PC-3 (cell line): Measurements from ENCODE around the gene NPB. TPM values are rescaled to one million over a fixed set of nuclear protein-coding genes. Genes with fewer than 3 reads are reported as not detected.

ENCODE experiments used
- ATAC-seq: fragments of 200-7000 bp; cut with Tn5 transposase; 2 replicates; pipeline ENCODE4 v1.9.1; 2020; ENCODE audit warnings: mild to moderate bottlenecking, moderate library complexity
- BruUV-seq: library from RNA; stranded (reverse); fragments of 400-500 nt; replicated peaks from 2 replicates; lab custom pipeline; 2021; lab: Mats Ljungman, UMichigan
- CTCF ChIA-PET: fragments of 300-600 bp; sonication (Branson Sonifier 250); formaldehyde crosslinking; loops from one replicate; lab custom pipeline; 2022; ENCODE audit warnings: antibody characterized with exemption; lab: Charles Lee
- POLR2A ChIA-PET: fragments of 300-600 bp; sonication (Branson Sonifier 250); formaldehyde crosslinking; loops from one replicate; lab custom pipeline; 2022; ENCODE audit warnings: antibody characterized with exemption; ENCODE audit not compliant: unreplicated experiment; lab: Charles Lee
- DNase-seq: peaks from one replicate; pipeline ENCODE4 v3.0.0-alpha.2; 2015
- H2AFZ ChIP-seq: fragments of 300-600 bp; sonication (generic); 2 replicates; pipeline ENCODE4 v1.6.0; 2016; ENCODE audit warnings: antibody characterized with exemption, low read length
- H3F3A ChIP-seq: fragments of 300-600 bp; sonication (generic); one replicate; pipeline ENCODE4 v1.6.0; 2017; ENCODE audit warnings: antibody characterized with exemption, low read length, control low read depth, mild to moderate bottlenecking; ENCODE audit not compliant: unreplicated experiment
- H3K27ac ChIP-seq: fragments of 300-600 bp; sonication (generic); 2 replicates; pipeline ENCODE4 v1.5.1; 2016; ENCODE audit warnings: mild to moderate bottlenecking, low read length
- H3K27me3 ChIP-seq: fragments of 300-600 bp; sonication (generic); 2 replicates; pipeline ENCODE4 v1.6.1; 2016; ENCODE audit warnings: low read length, mixed read lengths
- H3K36me3 ChIP-seq: fragments of 300-600 bp; sonication (generic); 2 replicates; pipeline ENCODE4 v1.6.1; 2016; ENCODE audit warnings: low read depth, mixed run types, low read length, mixed read lengths
- H3K4me1 ChIP-seq: fragments of 300-600 bp; sonication (generic); 2 replicates; pipeline ENCODE4 v1.5.1; 2016; ENCODE audit warnings: low read length; ENCODE audit not compliant: insufficient read depth
- H3K4me2 ChIP-seq: fragments of 300-600 bp; sonication (generic); 2 replicates; pipeline ENCODE4 v1.6.0; 2016; ENCODE audit warnings: low read length
- H3K4me3 ChIP-seq: fragments of 300-600 bp; sonication (generic); 2 replicates; pipeline ENCODE4 v1.5.1; 2016; ENCODE audit warnings: mild to moderate bottlenecking, low read length, mixed read lengths
- H3K79me2 ChIP-seq: fragments of 300-600 bp; sonication (generic); 2 replicates; pipeline ENCODE4 v1.6.1; 2017; ENCODE audit warnings: low read length, mixed read lengths
- H3K9ac ChIP-seq: fragments of 300-600 bp; sonication (generic); 2 replicates; pipeline ENCODE4 v1.6.0; 2016; ENCODE audit warnings: mild to moderate bottlenecking, low read length
- H3K9me2 ChIP-seq: fragments of 300-600 bp; sonication (generic); replicated peaks from 2 replicates; pipeline ENCODE4 v1.6.1; 2016; ENCODE audit warnings: mixed run types, low read length, mixed read lengths
- H3K9me3 ChIP-seq: fragments of 300-600 bp; sonication (generic); 2 replicates; pipeline ENCODE4 v1.6.1; 2016; ENCODE audit warnings: low read length, mixed read lengths
- H4K20me1 ChIP-seq: fragments of 300-600 bp; sonication (generic); 2 replicates; pipeline ENCODE4 v1.6.1; 2016; ENCODE audit warnings: low read length, mixed read lengths
- EZH2 ChIP-seq: fragments of 300-600 bp; sonication (generic); IDR thresholded peaks from one replicate; pipeline ENCODE4 v1.6.1; 2017; ENCODE audit warnings: antibody characterized with exemption, mild to moderate bottlenecking, low read length; ENCODE audit not compliant: unreplicated experiment
- EZH2phosphoT487 ChIP-seq: fragments of 300-600 bp; sonication (generic); IDR thresholded peaks from 2 replicates; pipeline ENCODE4 v1.6.1; 2018; ENCODE audit warnings: mild to moderate bottlenecking, antibody characterized with exemption, low read length, borderline replicate concordance
- intact Hi-C: fragments of 100-400 bp; cut with micrococcal nuclease; formaldehyde crosslinking; loops from 2 replicates; pipeline ENCODE4 v1.9.0; 2023
- total RNA-seq: library from RNA; depleted of rRNA; stranded (reverse); fragments of >200 nt; gene quantifications from 2 replicates; pipeline ENCODE4 v1.2.3, GENCODE V29; 2014
- TF ChIP-seq, protein P1 (sequence below): fragments of 300-600 bp; sonication (generic); conservative IDR thresholded peaks from 2 replicates; pipeline ENCODE4 v1.5.1; 2017; ENCODE audit warnings: antibody characterized with exemption, low read depth, mild to moderate bottlenecking, low read length

The NPB gene
- total RNA-seq, 1 experiment from 2014 or later, result 0.07 TPM

DNA sequence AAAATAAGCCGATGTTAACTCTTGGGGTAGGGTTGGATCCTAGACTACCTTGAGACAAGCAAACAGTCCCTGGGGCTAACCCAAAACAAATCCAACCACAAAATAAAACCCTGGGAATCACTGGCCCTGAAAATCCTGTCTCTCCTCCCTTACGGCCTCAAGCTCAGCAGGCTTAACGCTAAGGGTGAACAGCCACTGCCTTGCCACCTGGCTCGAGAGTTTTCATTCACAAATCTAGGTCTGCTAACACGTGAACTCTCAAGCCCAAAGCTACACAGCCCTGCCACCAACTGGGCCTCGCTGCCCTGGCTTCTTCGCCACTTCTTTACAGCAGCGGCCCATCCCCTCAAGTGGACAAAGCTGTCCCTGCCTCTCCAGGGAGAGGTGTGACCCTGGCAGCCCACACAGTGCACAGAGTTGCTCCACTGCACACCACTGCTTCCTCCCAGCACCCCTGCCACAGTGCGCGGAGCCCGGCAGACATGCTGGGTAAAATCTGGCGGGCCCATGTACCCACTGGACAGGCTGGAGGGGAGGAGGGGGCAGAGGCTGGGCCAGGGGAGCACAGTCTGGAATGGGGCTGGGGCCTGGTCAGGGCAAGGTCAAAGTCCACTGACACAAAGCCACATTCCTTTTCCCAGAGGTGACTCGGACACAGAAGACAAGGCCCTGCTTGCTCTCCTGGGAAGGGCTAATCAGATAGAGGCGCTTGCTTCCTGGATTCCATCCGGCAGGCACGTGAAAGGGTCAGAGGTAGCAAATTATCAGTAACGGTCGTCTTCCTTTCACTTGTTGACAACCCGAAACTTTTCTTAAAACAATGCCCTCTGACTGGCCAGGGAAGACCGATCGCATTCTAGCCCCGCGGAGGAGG lies 8.2 kb downstream of the NPB start:
- no TSS peak for BruUV-seq
- H4K20me1 ChIP-seq, result 0 out of 2 replicates have a peak, but pooled peaks cover 9% of the 10 kb centered on the region
- no peak overlapping the region for H3K27ac ChIP-seq
- H2AFZ ChIP-seq, result peak overlapping the region; percentile 75
- peak overlapping the region; percentile 85 for H3K4me3 ChIP-seq
- ATAC-seq, result peak; percentile 1; the same call in 1 of the 2 replicates
- peak overlapping the region; percentile 100 for H3K4me2 ChIP-seq
- CTCF ChIA-PET, result interaction anchor here (0.5 kb wide), 1 partner anchor 13 kb away, joined by 4 read pairs; no protein-coding TSS in a partner anchor
- TF ChIP-seq EZH2phosphoT487, result no peak
- TF ChIP-seq, protein P1, sequence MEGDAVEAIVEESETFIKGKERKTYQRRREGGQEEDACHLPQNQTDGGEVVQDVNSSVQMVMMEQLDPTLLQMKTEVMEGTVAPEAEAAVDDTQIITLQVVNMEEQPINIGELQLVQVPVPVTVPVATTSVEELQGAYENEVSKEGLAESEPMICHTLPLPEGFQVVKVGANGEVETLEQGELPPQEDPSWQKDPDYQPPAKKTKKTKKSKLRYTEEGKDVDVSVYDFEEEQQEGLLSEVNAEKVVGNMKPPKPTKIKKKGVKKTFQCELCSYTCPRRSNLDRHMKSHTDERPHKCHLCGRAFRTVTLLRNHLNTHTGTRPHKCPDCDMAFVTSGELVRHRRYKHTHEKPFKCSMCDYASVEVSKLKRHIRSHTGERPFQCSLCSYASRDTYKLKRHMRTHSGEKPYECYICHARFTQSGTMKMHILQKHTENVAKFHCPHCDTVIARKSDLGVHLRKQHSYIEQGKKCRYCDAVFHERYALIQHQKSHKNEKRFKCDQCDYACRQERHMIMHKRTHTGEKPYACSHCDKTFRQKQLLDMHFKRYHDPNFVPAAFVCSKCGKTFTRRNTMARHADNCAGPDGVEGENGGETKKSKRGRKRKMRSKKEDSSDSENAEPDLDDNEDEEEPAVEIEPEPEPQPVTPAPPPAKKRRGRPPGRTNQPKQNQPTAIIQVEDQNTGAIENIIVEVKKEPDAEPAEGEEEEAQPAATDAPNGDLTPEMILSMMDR, result no peak
- peaks cover 7% of the 10 kb centered on the region for H3F3A ChIP-seq
- POLR2A ChIA-PET, result interaction anchor here (0.6 kb wide), 2 partner anchors 17 to 24 kb away, joined by 4 to 6 read pairs; no protein-coding TSS in a partner anchor
- H3K4me1 ChIP-seq, result peaks cover 29% of the 10 kb centered on the region
- H3K79me2 ChIP-seq, result peaks cover 4% of the 10 kb centered on the region; the same call in 1 of the 2 replicates
- intact Hi-C loops, result no loop called here
- no peaks in the 10 kb centered on the region for H3K27me3 ChIP-seq
- DNase-seq, result no peak
- peaks cover 24% of the 10 kb centered on the region; the same call in 1 of the 2 replicates for H3K36me3 ChIP-seq
- no peaks in the 10 kb centered on the region for H3K9me2 ChIP-seq
- H3K9me3 ChIP-seq, result no peaks in the 10 kb centered on the region
- H3K9ac ChIP-seq, result peak overlapping the region; percentile 64

GRCh38 chr17:81910840-81911276 lies 8.8 kb downstream of the NPB start:
- Histone ChIP-seq H2AFZ (peak overlapping the region; percentile 75), H3K79me2 (peaks cover 11% of the 10 kb centered on the region), H3K9ac (peak overlapping the region; percentile 64), H3K27me3 (no peaks in the 10 kb centered on the region), H4K20me1 (0 out of 2 replicates have a peak, but pooled peaks cover 14% of the 10 kb centered on the region), H3K4me3 (peak overlapping the region; percentile 85), H3K4me1 (peaks cover 31% of the 10 kb centered on the region), H3K9me2 (no peaks in the 10 kb centered on the region), H3K9me3 (no peaks in the 10 kb centered on the region), H3K27ac (no peak overlapping the region), H3F3A (peaks cover 7% of the 10 kb centered on the region), H3K4me2 (peak overlapping the region; percentile 100), H3K36me3 (peaks cover 26% of the 10 kb centered on the region; the same call in 1 of the 2 replicates)
- POLR2A ChIA-PET, result interaction anchor here (0.6 kb wide), 2 partner anchors 62 to 208 kb away, joined by 3 to 11 read pairs; partner anchors contain the start of gene MRPL12
- DNase-seq (no peak), ATAC-seq (peak; percentile 21)
- BruUV-seq, result no TSS peak
- intact Hi-C loops, result loop anchor here (1.0 kb wide), 1 partner anchor 20 kb away; the partner anchor contains the start of genes ALYREF and ANAPC11
- CTCF ChIA-PET, result interaction anchor here (0.6 kb wide), 1 partner anchor 48 kb away, joined by 3 read pairs; no protein-coding TSS in a partner anchor
- TF ChIP-seq, protein P1, result no peak
- no peak for TF ChIP-seq EZH2
- no peak for TF ChIP-seq EZH2phosphoT487
